GM12801 (cell line): ENCODE measurements around the gene FAM50B.

Experiments
- TF ChIP-seq, protein P1 (sequence below): IDR thresholded peaks from one replicate; pipeline ENCODE4 v1.5.1; 2011; ENCODE audit warnings: control low read depth; ENCODE audit not compliant: insufficient read length; ENCODE audit errors: extremely low read depth

FAM50B gene

DNA sequence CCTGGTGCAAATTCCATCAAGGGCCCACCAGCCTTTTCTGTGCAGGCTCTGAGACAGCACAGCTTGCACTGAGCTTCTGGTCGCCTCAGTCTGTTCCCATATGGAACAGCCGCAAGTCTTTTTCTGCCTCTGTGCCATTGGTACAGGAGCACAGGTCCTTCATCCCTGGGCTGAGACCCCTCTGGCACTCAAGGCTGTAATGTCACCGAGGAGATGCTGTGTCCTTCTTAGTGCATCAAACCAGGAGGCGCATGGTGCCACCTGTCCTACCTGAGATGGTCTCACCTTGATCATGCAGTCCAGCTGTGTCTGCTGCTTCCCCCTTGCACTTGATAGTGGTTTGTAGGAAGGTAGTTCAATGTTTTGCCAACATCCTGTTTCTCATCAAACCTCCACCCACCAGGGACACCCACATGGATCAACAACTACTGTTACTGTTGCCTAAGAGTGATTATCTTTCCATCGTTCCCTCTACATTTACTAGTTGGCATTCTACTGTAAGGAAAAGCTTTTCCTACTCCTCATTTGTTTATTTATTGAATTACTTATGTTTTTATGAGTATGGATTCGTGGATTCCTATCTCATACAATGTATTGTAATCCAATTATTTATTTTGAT is 29.0 kb downstream of the FAM50B start:
- TF ChIP-seq, protein P1, sequence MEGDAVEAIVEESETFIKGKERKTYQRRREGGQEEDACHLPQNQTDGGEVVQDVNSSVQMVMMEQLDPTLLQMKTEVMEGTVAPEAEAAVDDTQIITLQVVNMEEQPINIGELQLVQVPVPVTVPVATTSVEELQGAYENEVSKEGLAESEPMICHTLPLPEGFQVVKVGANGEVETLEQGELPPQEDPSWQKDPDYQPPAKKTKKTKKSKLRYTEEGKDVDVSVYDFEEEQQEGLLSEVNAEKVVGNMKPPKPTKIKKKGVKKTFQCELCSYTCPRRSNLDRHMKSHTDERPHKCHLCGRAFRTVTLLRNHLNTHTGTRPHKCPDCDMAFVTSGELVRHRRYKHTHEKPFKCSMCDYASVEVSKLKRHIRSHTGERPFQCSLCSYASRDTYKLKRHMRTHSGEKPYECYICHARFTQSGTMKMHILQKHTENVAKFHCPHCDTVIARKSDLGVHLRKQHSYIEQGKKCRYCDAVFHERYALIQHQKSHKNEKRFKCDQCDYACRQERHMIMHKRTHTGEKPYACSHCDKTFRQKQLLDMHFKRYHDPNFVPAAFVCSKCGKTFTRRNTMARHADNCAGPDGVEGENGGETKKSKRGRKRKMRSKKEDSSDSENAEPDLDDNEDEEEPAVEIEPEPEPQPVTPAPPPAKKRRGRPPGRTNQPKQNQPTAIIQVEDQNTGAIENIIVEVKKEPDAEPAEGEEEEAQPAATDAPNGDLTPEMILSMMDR: no peak

DNA sequence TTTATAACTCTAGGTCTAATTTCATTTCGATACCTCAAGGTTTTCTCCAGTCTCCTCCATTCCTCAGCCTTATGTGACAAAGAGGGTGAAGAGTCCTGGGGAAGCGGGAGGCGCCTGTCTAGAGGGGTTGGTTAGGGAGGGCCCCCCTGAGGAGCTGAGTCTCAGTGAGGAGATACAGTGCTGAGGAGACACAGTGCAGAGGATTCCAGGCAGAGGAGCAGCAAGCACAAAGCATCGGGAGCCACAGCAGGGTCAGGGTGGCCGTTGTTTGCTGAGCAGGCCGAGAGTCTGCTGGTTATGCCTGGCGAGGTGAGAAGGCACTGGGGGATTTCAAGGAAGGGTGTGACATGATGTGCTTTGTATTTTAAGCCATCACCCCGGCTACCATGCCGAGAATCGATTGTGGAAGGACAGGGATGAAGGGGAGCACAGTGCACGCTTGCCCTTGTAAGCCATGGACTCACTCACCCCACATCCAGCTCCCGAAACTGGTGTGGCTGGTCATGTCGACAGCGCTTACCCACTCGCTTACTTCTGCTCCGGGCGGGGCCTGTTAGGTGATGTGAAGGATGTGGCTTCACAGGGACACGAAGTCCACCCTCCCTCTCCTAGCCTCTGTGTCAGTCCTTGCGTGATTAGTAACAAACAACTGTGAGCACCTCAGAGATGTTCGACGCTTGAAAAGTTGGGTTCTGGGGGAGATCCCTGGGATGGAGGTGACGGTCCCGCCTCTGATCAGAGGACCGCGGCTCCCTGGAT is 30.2 kb downstream of the FAM50B start:
- TF ChIP-seq, protein P1: no peak

DNA sequence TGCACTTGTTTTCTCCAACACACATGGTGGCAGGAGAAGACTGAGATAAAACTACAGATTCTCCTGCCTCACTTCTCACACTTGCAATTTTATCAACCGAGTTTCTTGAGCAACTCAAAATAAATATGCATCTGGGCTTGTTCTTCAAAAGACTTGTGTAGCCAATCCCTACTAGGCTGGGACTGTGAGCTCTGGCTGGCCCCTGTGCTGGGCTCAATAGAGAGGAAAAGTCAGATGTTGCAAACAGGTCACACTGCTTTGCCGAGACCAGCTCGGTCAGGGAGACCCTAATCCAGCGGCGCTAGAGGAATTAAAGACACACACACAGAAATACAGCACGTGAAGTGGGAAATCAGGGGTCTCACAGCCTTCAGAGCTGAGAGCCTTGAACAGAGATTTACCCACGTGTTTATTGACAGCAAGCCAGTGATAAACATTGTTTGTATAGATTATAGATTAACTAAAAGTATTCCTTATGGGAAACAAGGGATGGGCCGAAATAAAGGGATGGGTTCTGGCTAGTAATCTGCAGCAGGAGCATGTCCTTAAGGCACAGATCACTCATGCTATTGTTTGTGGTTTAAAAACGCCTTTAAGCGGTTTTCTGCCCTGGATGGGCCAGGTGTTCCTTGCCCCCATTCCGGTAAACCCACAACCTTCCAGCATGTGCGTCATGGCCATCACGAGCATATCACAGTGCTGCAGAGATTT is 32.7 kb downstream of the FAM50B start:
- TF ChIP-seq, protein P1: no peak

DNA sequence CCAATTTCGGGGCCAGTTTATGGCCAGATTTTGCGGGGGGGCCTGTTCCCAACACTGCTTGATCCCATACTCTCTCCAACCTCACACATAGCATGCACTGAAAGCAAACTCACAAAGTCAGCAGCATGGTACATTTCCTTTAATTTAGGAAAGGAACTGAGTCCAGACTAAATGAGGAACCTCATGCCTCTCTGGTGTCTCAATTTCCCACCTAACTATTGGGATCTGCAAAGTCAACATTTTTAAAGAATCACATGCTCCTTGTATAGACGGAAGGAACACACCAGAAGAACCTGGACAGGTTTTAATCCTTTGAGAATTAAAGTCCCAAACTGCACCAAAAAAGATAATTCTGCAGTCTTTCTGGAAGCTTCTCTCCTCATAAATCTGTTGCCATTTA is 33.3 kb downstream of the FAM50B start:
- TF ChIP-seq, protein P1: no peak

DNA sequence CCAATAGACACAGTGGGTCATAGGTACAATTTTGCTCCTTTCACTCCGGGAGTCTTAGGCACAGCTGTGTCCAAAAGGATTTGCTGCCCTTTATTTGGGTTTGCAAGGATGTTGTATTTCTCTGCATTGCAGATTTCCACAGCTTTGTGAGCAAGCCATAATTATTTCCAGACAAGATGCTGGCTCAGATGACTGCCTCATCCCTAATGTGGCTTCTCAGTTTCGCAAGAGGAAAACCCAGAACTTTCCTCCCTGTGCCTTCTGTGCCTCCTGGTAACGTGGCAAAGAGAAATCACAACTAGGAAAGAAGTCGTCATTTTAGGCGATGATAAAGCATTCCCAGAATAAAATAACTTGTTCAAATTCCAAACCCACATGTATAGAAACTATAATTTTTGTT is 33.7 kb downstream of the FAM50B start:
- TF ChIP-seq, protein P1: no peak

DNA sequence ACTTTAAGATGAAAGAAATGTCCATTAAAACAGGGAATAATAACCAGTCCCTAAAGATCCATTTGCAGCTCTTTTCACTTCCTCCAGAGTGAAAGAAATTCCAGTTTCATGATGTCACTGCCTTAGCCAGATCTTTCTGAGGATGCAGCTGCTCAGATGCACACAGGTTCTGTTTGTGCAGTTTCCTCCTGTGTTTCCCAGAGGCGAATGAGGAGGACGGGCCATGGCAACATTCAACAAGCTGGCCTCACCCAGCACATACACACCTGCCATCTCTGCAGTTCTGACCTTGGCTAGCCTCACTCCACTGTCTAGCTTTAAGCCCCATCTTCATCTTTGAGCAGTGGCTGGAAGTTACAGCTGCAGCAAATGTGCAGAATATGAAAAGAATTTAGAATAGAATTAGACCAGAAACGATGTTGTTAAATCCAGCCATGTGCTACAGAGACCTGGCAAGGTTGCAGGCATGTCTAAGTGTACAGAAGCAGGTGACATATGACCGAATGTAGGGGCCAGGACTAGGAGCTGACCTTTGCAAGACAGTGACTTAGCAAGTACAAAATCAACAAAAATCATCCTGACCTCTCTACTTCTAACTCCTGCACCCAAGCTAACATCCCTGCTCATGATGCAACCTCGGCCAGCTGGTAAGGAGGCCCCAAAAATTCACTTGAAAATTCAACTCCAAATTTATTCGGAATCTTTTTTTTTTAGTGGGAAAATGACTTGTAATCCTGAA is 35.0 kb downstream of the FAM50B start:
- TF ChIP-seq, protein P1: no peak
